HL-60/S4 treated with phorbol 12-myristate 13-acetate at 8.2 ng/mL for 4 days and 3 days (cell line): ENCODE results near the gene DAB2.

Experiments used
- in situ Hi-C: fragments of 300-500 bp; cut with MboI; formaldehyde crosslinking; loops from 2 replicates; pipeline ENCODE4 v1.15.0; 2022; ENCODE audit warnings: low sequenced_read_pairs

DAB2 gene

DNA sequence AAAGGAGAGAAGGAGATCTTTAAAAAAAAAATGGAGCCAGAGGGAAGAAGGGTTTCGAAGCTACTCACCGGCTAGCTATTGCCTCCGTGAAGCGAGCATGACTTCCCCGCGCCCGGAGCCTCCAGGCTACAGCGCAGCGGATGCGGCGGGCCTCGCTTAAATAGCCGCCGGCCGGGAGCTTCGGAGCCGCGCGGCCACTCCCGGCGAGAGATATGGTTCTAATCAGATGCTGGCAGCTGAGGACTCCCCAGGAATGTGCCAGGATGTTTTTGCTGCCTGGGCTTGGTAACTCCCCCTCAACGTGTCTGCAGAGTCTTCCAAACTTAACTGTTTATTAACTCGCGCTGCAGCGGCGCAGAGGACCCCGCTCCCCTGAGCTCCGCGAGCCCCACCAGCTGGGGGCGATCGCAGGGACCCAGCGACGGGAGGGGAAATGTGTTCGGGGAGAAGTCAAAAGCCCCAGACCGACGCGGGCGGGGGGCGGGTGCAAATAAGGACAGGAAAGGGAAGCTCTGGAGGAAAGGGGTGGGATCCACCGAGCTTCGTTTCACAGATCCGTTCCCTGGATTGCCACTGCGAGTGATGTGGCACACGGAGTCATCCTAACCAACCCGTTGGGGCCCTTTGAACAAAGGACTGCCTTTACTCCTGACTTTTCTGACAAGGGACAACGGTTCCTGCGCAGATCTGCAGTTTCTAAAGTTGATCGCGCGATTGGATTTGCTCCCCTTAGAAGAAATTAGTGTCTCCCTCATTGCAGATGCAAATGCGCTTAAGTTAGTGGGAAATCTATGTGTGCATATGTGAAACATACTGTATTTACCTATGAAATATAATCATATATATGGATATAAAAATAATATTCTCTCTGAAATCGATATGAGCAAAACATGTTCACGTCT lies at the start of gene DAB2:
Gene DAB2 (minus strand): TSS at position 245 of the 902 bp plus-strand sequence. CDS start 30,660 bp downstream, outside the sequence.
- in situ Hi-C loops, result no loop called here

DNA sequence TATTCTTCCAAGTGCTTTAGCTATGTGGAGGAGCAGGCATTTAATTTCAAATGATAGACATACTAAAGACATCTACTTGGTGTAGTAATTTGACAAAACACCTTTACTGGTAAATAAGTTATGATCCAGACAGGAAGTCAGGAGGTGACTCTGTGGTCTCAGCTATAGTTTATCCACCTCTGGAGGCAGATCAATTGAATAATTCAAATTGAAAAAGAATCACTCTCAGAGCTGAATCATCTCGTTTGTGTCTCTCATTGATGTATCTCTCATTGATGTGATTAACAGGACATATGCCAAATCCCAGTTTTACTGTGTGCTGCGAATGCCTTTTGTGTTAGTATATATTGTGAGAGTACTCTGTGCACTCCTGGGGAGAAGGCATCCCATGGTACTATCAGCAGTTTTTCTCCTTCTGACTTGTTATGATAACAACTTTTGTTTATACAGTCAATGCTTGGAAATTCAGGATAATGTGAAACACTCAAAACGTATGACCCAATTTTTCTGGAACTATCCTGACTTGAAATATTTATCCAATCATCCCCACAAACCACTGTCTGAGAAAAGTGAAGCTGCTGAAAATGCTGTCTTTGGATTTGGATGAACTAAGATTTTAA lies 48.5 kb upstream of the DAB2 start:
- in situ Hi-C loops, result no loop called here

GRCh38 chr5:39471836-39472508 lies 47.2 kb upstream of the DAB2 start:
- in situ Hi-C loops, result no loop called here

GRCh38 chr5:39470811-39471210 lies 46.0 kb upstream of the DAB2 start:
- in situ Hi-C loops, result no loop called here

DNA sequence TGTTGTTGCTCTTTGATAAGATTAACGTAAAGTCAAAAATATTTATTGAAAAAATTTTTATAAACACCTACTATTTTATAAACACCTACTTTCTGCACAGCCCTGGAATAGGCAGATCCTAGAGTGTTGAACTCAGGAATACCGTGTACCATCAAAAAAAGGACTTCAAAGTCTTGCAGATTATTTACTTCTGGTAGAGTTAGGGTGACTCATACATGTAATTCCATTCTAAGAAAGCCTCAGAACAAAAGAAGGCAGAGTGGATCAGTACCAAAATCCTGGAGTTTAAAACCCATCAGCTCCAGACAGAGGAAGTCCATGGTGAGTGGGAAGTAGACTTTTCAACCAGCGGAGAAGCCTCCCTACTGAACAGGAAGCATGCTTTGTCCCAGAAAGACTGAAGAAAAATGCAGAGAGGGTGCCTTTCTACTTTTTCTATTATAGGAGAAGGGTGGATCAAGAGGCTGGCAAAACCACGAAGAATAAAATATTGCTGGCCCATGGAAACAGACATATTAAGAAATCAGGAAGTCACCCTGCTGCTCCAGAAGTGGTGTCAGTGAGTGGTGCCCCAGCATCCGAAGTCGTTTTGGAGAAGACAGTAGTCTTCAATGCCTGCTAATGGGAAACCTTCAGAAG lies 45.1 kb upstream of the DAB2 start:
- in situ Hi-C loops, result no loop called here

GRCh38 chr5:39469176-39469575 lies 44.4 kb upstream of the DAB2 start:
- in situ Hi-C loops, result no loop called here

- in situ Hi-C loops, result no loop called here
These were observed 42.1 kb upstream of the DAB2 start for GRCh38 chr5:39466846-39467245.

- in situ Hi-C loops, result no loop called here
These were observed 41.1 kb upstream of the DAB2 start for GRCh38 chr5:39465843-39466242.

DNA sequence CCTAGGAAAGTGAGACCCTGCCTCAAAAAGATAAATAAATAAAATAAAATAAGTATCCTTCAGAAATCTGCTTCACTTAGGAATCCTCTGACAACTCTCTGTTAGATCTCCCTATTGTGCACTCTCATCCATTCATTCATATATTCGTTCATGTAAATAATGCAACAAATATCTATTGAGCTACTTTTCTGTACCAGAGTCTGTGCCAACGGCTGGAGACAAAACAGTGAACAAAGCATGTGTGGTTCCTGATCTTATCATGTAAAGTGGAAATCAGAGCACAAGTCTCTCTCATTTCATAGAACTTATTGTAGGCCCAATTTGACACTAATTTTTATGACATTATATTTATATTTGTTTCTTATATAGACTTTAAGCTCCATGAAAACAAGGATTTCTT lies 40.3 kb upstream of the DAB2 start:
- in situ Hi-C loops, result no loop called here

- in situ Hi-C loops, result no loop called here
These were observed 39.3 kb upstream of the DAB2 start for GRCh38 chr5:39464088-39464487.

DNA sequence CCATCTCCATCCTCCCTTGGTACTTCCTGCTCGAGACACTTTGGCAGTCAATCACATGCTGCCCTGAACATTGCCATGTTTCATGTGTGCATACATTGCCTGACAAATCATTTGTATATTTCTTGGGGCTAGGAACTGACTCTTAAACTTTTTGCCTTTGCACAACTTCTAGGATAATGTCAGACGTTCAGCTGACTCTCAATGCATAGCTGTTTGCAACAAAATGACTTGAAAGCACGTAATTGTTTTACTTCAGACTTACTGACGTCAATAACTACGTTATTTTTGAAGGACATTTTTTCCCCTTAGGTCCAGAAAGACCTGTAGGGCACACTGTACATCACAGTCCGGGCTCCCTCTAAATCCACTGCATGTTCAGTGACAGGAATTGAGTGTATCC lies 37.4 kb upstream of the DAB2 start:
- in situ Hi-C loops, result no loop called here

- in situ Hi-C loops, result no loop called here
These were observed 36.4 kb upstream of the DAB2 start for GRCh38 chr5:39461007-39461682.

GRCh38 chr5:39459907-39460306 lies 35.1 kb upstream of the DAB2 start:
- in situ Hi-C loops, result no loop called here

GRCh38 chr5:39459071-39459470 lies 34.3 kb upstream of the DAB2 start:
- in situ Hi-C loops, result no loop called here

GRCh38 chr5:39455645-39456044 lies 30.9 kb upstream of the DAB2 start:
- in situ Hi-C loops, result no loop called here

DNA sequence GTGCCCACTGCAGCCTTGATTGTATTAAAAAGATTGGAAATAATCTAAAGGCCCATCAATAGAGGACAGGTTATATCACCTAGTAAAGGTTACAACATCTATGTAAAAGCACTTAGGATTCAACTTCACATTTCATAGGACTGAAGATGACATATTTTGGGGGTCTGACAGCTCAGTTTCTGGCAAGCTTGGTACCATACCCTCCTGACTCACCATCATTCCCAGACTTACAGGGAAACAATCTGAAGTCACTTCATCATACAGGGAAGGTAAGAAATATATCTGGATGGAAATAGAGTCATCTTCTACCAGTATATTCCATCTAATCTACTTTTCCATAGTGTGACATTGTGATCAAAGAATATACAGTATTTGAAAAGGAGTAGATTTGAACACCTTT lies 28.8 kb upstream of the DAB2 start:
- in situ Hi-C loops, result no loop called here

DNA sequence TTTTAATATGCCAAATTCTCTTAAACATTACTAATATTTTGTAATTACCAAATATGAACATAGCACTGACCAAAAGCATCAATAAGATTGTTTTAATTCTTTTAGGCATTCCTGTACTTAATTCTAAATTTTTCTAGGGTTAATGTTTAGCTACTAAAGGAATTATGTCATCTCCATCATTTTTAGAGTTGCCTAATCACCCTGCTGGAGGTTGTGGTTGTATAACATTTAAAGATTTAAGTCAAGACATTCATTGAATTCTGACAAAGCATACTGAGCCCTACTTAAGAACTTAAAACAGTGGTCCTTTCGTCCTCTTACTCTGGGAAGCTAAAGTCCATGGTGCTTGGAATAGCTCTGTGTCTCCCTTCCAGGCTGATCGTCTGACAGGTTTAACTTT lies 28.1 kb upstream of the DAB2 start:
- in situ Hi-C loops, result no loop called here

- in situ Hi-C loops, result no loop called here
These were observed 26.6 kb upstream of the DAB2 start for GRCh38 chr5:39451276-39451941.

DNA sequence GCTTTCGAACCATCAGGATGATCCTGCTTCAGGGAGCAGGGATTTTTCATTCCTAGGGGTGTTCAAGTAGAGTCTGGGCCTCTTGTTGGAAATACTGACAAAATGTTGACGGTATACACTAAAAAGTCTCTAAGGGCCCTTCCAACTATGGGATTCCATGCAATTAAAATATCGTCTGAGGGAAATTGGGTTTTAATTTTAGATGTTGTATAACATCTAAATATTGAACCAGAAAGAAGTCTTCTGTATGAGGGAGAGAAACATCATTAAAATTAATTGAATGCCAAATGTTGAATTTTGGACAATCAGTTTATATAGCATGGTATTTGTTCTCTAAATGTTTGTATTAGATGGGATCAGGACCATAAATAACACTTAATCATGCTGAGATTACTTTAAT lies 25.7 kb upstream of the DAB2 start:
- in situ Hi-C loops, result no loop called here

DNA sequence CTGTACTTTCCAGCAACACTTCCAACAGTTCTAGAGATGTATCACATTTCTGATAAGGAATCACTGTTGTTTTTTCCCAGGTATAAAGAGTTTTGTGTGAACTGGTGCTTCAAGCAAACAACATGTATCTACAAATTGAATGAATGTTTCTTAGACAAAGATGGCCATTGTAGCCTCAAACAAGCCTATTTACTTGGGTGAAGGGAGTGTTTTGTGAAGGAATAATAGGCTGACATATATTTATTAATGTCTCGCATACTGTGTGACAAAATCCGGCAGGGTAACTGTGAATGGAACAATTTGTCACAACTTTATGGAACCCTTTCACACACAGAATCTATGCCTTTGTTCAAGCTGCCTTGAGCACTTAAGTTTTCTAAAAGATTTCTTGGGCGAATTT lies 24.8 kb upstream of the DAB2 start:
- in situ Hi-C loops, result no loop called here
